DND-41 (cell line): ENCODE results near the gene NOXRED1.

Experiments
- EZH2 ChIP-seq: IDR thresholded peaks from 3 replicates; pipeline ENCODE4 v1.6.1; 2012; ENCODE audit warnings: borderline replicate concordance, low read depth, mild to moderate bottlenecking, moderate library complexity, low read length, inconsistent platforms; ENCODE audit not compliant: severe bottlenecking
- TF ChIP-seq, protein P1 (sequence below): IDR thresholded peaks from 2 replicates; pipeline ENCODE4 v1.5.1; 2012; ENCODE audit warnings: borderline replicate concordance, low read length, moderate library complexity, mild to moderate bottlenecking; ENCODE audit not compliant: poor library complexity, severe bottlenecking; ENCODE audit errors: extremely low read depth

DNA sequence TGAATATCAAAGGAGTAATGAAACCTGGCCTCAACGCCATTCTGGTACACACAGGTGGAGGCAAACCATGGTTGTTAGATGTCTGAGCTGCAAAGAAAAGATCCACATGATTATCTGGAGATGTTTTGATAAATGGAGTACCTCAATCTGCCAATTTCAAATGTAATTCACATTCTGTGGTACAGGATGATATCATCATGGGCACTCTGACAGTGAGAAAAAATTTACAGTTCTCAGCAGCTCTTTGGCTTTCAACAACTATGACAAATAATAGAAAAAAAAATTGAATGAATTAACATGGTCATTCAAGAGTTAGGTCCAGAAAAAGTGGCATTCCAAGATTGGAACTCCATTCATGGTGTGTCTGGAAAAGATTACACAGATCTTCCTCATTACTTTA lies 63.7 kb downstream of the NOXRED1 start:
- TF ChIP-seq, protein P1, sequence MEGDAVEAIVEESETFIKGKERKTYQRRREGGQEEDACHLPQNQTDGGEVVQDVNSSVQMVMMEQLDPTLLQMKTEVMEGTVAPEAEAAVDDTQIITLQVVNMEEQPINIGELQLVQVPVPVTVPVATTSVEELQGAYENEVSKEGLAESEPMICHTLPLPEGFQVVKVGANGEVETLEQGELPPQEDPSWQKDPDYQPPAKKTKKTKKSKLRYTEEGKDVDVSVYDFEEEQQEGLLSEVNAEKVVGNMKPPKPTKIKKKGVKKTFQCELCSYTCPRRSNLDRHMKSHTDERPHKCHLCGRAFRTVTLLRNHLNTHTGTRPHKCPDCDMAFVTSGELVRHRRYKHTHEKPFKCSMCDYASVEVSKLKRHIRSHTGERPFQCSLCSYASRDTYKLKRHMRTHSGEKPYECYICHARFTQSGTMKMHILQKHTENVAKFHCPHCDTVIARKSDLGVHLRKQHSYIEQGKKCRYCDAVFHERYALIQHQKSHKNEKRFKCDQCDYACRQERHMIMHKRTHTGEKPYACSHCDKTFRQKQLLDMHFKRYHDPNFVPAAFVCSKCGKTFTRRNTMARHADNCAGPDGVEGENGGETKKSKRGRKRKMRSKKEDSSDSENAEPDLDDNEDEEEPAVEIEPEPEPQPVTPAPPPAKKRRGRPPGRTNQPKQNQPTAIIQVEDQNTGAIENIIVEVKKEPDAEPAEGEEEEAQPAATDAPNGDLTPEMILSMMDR, result no peak
- no peak for TF ChIP-seq EZH2
